ENCODE results near the gene LPP. TPM values are rescaled to one million over a fixed set of nuclear protein-coding genes. Genes with fewer than 3 reads are reported as not detected.
A peak's percentile ranks its signal among the peaks of the same experiment; 100 is the strongest.

Gene LPP
- total RNA-seq (2014; rRNA removed) = 20.4 and 21.3 TPM in 2 replicates
- percentile 84 among the genes with signal in this experiment for Bru-seq, nascent RNA
- BruChase-seq, experiment 1, labeled RNA remaining after a 6-hour chase = percentile 73 among the genes with signal in this experiment
- percentile 78 among the genes with signal in this experiment for BruChase-seq, experiment 2, labeled RNA remaining after a 2-hour chase
- long read RNA-seq, partial matches to known transcripts = 29 of 49 reads
- long read RNA-seq, other reads (novel, unspliced or antisense) = 20 of 49 reads

GRCh38 chr3:188154014-188154808, at the start of gene LPP:
TSS of gene LPP (plus strand) at chr3:188154157. CDS start at chr3:188406121, 251,964 bp downstream.
- ATAC-seq (peak; percentile 82), DNase-seq (peak; percentile 58)
- Histone ChIP-seq H3K4me1 (ENCODE audit: insufficient read depth, low read length) (peaks cover 29% of the 10 kb centered on the region), H3F3A (ENCODE audit: low read length, unreplicated experiment) (no peaks in the 10 kb centered on the region), H3K27me3 (ENCODE audit: low read length) (no peaks in the 10 kb centered on the region), H3K27ac (ENCODE audit: low read length) (peak within 1 kb of the TSS; percentile 88), H3K9me2 (replicated peaks; ENCODE audit: low read length) (no peaks in the 10 kb centered on the region), H4K20me1 (ENCODE audit: low read length) (peaks cover 13% of the 10 kb centered on the region; the same call in 1 of the 2 replicates), H3K79me2 (ENCODE audit: low read length) (peaks cover 58% of the 10 kb centered on the region), H3K4me3 (ENCODE audit: low read length) (peak within 1 kb of the TSS; percentile 97), H2AFZ (ENCODE audit: low read length) (peak within 1 kb of the TSS; percentile 68), H3K36me3 (ENCODE audit: low read depth, low read length) (no peaks in the 10 kb centered on the region), H3K9me3 (ENCODE audit: low read length) (no peaks in the 10 kb centered on the region), H3K4me2 (ENCODE audit: low read length) (peak within 1 kb of the TSS; percentile 87), H3K9ac (ENCODE audit: low read length) (peak within 1 kb of the TSS; percentile 89)
- CTCF ChIA-PET = no interaction called here
- intact Hi-C loops (cut with micrococcal nuclease) = loop anchor here (2.0 to 5.0 kb wide), 4 partner anchors 109 to 798 kb away; no protein-coding TSS in a partner anchor
- no TSS peak for BruUV-seq (replicated peaks)
- POLR2A ChIA-PET (ENCODE audit: unreplicated experiment) = interaction anchor here (0.6 to 1.3 kb wide), 6 partner anchors 108 to 409 kb away, joined by 4 to 12 read pairs (median 5); partner anchors contain the start of gene BCL6
- TF ChIP-seq, protein P1, sequence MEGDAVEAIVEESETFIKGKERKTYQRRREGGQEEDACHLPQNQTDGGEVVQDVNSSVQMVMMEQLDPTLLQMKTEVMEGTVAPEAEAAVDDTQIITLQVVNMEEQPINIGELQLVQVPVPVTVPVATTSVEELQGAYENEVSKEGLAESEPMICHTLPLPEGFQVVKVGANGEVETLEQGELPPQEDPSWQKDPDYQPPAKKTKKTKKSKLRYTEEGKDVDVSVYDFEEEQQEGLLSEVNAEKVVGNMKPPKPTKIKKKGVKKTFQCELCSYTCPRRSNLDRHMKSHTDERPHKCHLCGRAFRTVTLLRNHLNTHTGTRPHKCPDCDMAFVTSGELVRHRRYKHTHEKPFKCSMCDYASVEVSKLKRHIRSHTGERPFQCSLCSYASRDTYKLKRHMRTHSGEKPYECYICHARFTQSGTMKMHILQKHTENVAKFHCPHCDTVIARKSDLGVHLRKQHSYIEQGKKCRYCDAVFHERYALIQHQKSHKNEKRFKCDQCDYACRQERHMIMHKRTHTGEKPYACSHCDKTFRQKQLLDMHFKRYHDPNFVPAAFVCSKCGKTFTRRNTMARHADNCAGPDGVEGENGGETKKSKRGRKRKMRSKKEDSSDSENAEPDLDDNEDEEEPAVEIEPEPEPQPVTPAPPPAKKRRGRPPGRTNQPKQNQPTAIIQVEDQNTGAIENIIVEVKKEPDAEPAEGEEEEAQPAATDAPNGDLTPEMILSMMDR (conservative IDR thresholded peaks at IDR 0.05; ENCODE audit: low read depth, low read length) = 0 out of 2 replicates have a peak, but pooled peaks have one; percentile 14
- no peak for TF ChIP-seq EZH2 (IDR thresholded peaks at IDR 0.05; ENCODE audit: low read length, unreplicated experiment)
- peak; percentile 65; the same call in 1 of the 2 replicates for TF ChIP-seq EZH2phosphoT487 (IDR thresholded peaks at IDR 0.05; ENCODE audit: borderline replicate concordance, low read length)

GRCh38 chr3:188106006-188106405, 48.0 kb upstream of the LPP start:
- Histone ChIP-seq H3K4me2 (ENCODE audit: low read length) (no peak overlapping the region), H2AFZ (ENCODE audit: low read length) (no peak overlapping the region), H3F3A (ENCODE audit: low read length, unreplicated experiment) (no peaks in the 10 kb centered on the region), H3K9ac (ENCODE audit: low read length) (no peak overlapping the region), H3K27me3 (ENCODE audit: low read length) (no peaks in the 10 kb centered on the region), H3K9me2 (replicated peaks; ENCODE audit: low read length) (no peaks in the 10 kb centered on the region), H3K36me3 (ENCODE audit: low read depth, low read length) (no peaks in the 10 kb centered on the region), H3K9me3 (ENCODE audit: low read length) (0 out of 2 replicates have a peak, but pooled peaks cover 3% of the 10 kb centered on the region), H3K4me1 (ENCODE audit: insufficient read depth, low read length) (no peaks in the 10 kb centered on the region), H3K27ac (ENCODE audit: low read length) (no peak overlapping the region), H3K79me2 (ENCODE audit: low read length) (no peaks in the 10 kb centered on the region), H4K20me1 (ENCODE audit: low read length) (no peaks in the 10 kb centered on the region), H3K4me3 (ENCODE audit: low read length) (no peak overlapping the region)
- TF ChIP-seq EZH2phosphoT487 (IDR thresholded peaks at IDR 0.05; ENCODE audit: borderline replicate concordance, low read length) = no peak
- TF ChIP-seq, protein P1 (conservative IDR thresholded peaks at IDR 0.05; ENCODE audit: low read depth, low read length) = no peak
- no peak for TF ChIP-seq EZH2 (IDR thresholded peaks at IDR 0.05; ENCODE audit: low read length, unreplicated experiment)
- ATAC-seq (no peak), DNase-seq (no peak)
- BruUV-seq (replicated peaks) = no TSS peak
- CTCF ChIA-PET = no interaction called here
- POLR2A ChIA-PET (ENCODE audit: unreplicated experiment) = no interaction called here
- intact Hi-C loops (cut with micrococcal nuclease) = no loop called here

All from PC-3 (cell line).